SH-SY5Y (cell line): Measurements from ENCODE around the gene NOTCH2.

Experiments
- GATA2 ChIP-seq: IDR thresholded peaks from 2 replicates; pipeline ENCODE4 v1.6.1; 2011; ENCODE audit warnings: mild to moderate bottlenecking, low read depth, low read length
- GATA3 ChIP-seq: IDR thresholded peaks from 2 replicates; pipeline ENCODE4 v1.6.1; 2011; ENCODE audit warnings: low read depth, mild to moderate bottlenecking, low read length, moderate library complexity

- TF ChIP-seq GATA2 (no peak), GATA3 (no peak)
Observed at GRCh38 chr1:119978018-119978505, 91.4 kb downstream of the NOTCH2 start.
